ENCODE measurements around the gene VILL.
A peak's percentile ranks its signal among the peaks of the same experiment; 100 is the strongest.
"Not testable (repeated sequence)": the region's sequence is repeated elsewhere in the genome, so short reads cannot be mapped to it uniquely, and the experiment has no call there.

The VILL gene

DNA sequence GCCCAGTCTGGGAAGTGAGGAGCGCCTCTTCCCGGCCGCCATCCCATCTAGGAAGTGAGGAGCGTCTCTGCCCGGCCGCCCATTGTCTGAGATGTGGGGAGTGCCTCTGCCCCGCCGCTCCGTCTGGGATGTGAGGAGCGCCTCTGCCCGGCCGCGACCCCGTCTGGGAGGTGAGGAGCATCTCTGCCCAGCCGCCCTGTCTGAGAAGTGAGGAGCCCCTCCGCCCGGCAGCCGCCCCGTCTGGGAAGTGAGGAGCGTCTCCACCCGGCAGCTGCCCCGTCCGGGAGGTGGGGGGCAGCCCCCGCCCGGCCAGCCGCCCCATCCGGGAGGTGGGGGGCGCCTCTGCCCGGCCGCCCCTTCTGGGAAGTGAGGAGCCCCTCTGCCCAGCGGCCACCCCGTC, 62.7 kb downstream of the VILL start:
- DNase-seq (ENCODE audit: extremely low spot score, insufficient read length, low read depth); FAIRE-seq: not testable (repeated sequence)

DNA sequence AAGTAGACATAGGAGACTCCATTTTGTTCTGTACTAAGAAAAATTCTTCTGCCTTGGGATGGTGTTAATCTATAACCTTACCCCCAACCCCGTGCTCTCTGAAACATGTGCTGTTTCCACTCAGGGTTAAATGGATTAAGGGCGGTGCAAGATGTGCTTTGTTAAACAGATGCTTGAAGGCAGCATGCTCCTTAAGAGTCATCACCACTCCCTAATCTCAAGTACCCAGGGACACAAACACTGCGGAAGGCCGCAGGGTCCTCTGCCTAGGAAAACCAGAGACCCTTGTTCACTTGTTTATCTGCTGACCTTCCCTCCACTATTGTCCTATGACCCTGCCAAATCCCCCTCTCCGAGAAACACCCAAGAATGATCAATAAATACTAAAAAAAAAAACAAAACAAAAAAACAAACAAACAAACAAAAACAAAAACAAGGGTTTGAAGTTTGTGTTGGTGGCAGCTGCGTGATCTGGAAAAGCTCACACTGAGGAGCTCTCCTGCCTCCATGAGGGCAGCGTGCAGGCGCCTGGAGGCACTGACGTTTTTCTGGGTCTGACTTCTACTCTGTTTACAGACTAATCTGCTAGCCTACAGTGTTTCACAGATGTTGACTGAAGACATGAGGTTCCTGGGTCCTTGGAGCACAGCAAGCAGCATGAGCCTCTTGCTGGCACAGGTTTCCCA, 63.4 kb downstream of the VILL start:
- FAIRE-seq; DNase-seq (ENCODE audit: extremely low spot score, insufficient read length, low read depth): not testable (repeated sequence)

GRCh38 chr3:38054499-38055001, 64.0 kb downstream of the VILL start:
- DNase-seq (ENCODE audit: extremely low spot score, insufficient read length, low read depth) (no peak), FAIRE-seq (peak; percentile 48)

All from GM18507 (cell line).